ENCODE data around the gene RPL15. TPM values are rescaled to one million over a fixed set of nuclear protein-coding genes. Genes with fewer than 3 reads are reported as not detected.

The RPL15 gene
- total and polyA plus RNA-seq, 3 donors from 2014 or later = 783 to 1,993 (median 1,409) TPM

- Histone ChIP-seq H3K27ac (no peak overlapping the region), H3K36me3 (ENCODE audit: low read depth, missing control alignments) (no peaks in the 10 kb centered on the region), H3K4me3 (no peak overlapping the region), H3K27me3 (no peaks in the 10 kb centered on the region), H3K9me3 (no peaks in the 10 kb centered on the region), H3K4me1 (peaks cover 10% of the 10 kb centered on the region)
- TF ChIP-seq CTCF (IDR thresholded peaks at IDR 0.05) = no peak
- no peak for TF ChIP-seq POLR2A (IDR thresholded peaks at IDR 0.05)
- 69 to 79% methylated on average over 2 of the region's 2 CpGs for WGBS, 2 donors
- intact Hi-C loops (cut with DNase I; ENCODE audit: low total_unique reads) = no loop called here
- DNase-seq = no peak
Observed at GRCh38 chr3:23919628-23920027, 2.7 kb downstream of the RPL15 start.

- TF ChIP-seq POLR2A (IDR thresholded peaks at IDR 0.05) (no peak), CTCF (IDR thresholded peaks at IDR 0.05) (no peak)
- no peaks in the 10 kb centered on the region for H3K9me3 ChIP-seq
- no peaks in the 10 kb centered on the region for H3K36me3 ChIP-seq (ENCODE audit: low read depth, missing control alignments)
- no peaks in the 10 kb centered on the region for H3K27me3 ChIP-seq
- no peak overlapping the region for H3K4me3 ChIP-seq
- intact Hi-C loops (cut with DNase I; ENCODE audit: low total_unique reads) = no loop called here
- 84% methylated on average over 5 of the region's 5 CpGs for WGBS, 2 donors
- no peak for DNase-seq
- no peak overlapping the region for H3K27ac ChIP-seq
- peaks cover 6% of the 10 kb centered on the region for H3K4me1 ChIP-seq
Observed at GRCh38 chr3:23920151-23920655, 3.3 kb downstream of the RPL15 start.

GRCh38 chr3:23921052-23921511, 4.2 kb downstream of the RPL15 start:
- no peaks in the 10 kb centered on the region for H3K36me3 ChIP-seq (ENCODE audit: low read depth, missing control alignments)
- H3K27ac ChIP-seq = no peak overlapping the region
- no peak overlapping the region for H3K4me3 ChIP-seq
- 84 to 88% methylated on average over 3 of the region's 3 CpGs for WGBS, 2 donors
- intact Hi-C loops (cut with DNase I; ENCODE audit: low total_unique reads) = no loop called here
- no peak for DNase-seq
- H3K27me3 ChIP-seq = no peaks in the 10 kb centered on the region
- TF ChIP-seq CTCF (IDR thresholded peaks at IDR 0.05) (no peak), POLR2A (IDR thresholded peaks at IDR 0.05) (no peak)
- H3K9me3 ChIP-seq = no peaks in the 10 kb centered on the region
- peaks cover 6% of the 10 kb centered on the region for H3K4me1 ChIP-seq

GRCh38 chr3:23923786-23924185, 6.9 kb downstream of the RPL15 start:
- H3K27me3 ChIP-seq = no peaks in the 10 kb centered on the region
- no peaks in the 10 kb centered on the region for H3K36me3 ChIP-seq (ENCODE audit: low read depth, missing control alignments)
- DNase-seq = no peak
- H3K4me1 ChIP-seq = peaks cover 3% of the 10 kb centered on the region
- intact Hi-C loops (cut with DNase I; ENCODE audit: low total_unique reads) = no loop called here
- H3K4me3 ChIP-seq = no peak overlapping the region
- H3K27ac ChIP-seq = no peak overlapping the region
- TF ChIP-seq POLR2A (IDR thresholded peaks at IDR 0.05) (no peak), CTCF (IDR thresholded peaks at IDR 0.05) (no peak)
- no peaks in the 10 kb centered on the region for H3K9me3 ChIP-seq
- WGBS, 2 donors = 66 to 74% methylated on average over 2 of the region's 2 CpGs

GRCh38 chr3:23926246-23926645, 9.3 kb downstream of the RPL15 start:
- no peaks in the 10 kb centered on the region for H3K4me1 ChIP-seq
- intact Hi-C loops (cut with DNase I; ENCODE audit: low total_unique reads) = no loop called here
- H3K4me3 ChIP-seq = no peak overlapping the region
- DNase-seq = no peak
- H3K36me3 ChIP-seq (ENCODE audit: low read depth, missing control alignments) = no peaks in the 10 kb centered on the region
- H3K9me3 ChIP-seq = no peaks in the 10 kb centered on the region
- H3K27ac ChIP-seq = no peak overlapping the region
- 92 to 96% methylated on average over 7 of the region's 7 CpGs for WGBS, 2 donors
- H3K27me3 ChIP-seq = no peaks in the 10 kb centered on the region
- no peak for TF ChIP-seq POLR2A (IDR thresholded peaks at IDR 0.05)
- TF ChIP-seq CTCF (IDR thresholded peaks at IDR 0.05) = no peak
